Epithelial cell of proximal tubule (primary cell): ENCODE data around the gene ALS2CL. TPM values are rescaled to one million over a fixed set of nuclear protein-coding genes. Genes with fewer than 3 reads are reported as not detected.

Source experiments
- DNase-seq: peaks from one replicate; pipeline ENCODE4 v3.0.0-alpha.2; 2011; ENCODE audit warnings: low read depth
- H3K4me3 ChIP-seq: 2 replicates; pipeline ENCODE4 v1.5.1; 2011; ENCODE audit warnings: low read depth, mild to moderate bottlenecking, low read length
- total RNA-seq: library from RNA; depleted of rRNA; stranded (reverse); fragments of >200 nt; gene quantifications from 2 replicates; pipeline ENCODE4 v1.2.3, GENCODE V29; 2015
- TF ChIP-seq, protein P1 (sequence below): conservative IDR thresholded peaks from 2 replicates; pipeline ENCODE4 v1.5.1; 2012; ENCODE audit warnings: low read depth, mild to moderate bottlenecking, low read length

Gene ALS2CL
- total RNA-seq, 1 donor from 2014 or later = 17.8 TPM

DNA sequence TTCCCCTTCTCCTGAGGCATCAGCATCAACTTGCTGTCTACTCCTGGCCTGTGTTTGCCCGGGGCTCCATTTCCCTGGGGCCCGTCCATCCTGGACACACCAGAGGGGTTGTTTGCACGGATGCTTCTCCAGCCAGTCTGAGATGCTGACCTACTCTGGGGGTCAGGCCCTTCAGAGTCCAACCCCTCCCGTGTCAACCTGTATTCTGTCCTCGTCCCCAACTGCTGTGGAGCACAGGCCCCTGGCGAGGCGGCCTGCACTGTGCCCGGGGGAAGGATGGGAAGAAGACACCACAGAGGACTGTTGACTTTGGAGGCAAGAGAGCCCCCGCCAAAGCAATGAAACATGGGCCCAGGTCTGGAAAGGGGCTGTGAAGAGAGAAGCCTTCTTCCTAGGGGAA is 25.8 kb downstream of the ALS2CL start:
- TF ChIP-seq, protein P1, sequence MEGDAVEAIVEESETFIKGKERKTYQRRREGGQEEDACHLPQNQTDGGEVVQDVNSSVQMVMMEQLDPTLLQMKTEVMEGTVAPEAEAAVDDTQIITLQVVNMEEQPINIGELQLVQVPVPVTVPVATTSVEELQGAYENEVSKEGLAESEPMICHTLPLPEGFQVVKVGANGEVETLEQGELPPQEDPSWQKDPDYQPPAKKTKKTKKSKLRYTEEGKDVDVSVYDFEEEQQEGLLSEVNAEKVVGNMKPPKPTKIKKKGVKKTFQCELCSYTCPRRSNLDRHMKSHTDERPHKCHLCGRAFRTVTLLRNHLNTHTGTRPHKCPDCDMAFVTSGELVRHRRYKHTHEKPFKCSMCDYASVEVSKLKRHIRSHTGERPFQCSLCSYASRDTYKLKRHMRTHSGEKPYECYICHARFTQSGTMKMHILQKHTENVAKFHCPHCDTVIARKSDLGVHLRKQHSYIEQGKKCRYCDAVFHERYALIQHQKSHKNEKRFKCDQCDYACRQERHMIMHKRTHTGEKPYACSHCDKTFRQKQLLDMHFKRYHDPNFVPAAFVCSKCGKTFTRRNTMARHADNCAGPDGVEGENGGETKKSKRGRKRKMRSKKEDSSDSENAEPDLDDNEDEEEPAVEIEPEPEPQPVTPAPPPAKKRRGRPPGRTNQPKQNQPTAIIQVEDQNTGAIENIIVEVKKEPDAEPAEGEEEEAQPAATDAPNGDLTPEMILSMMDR = no peak
- DNase-seq = no peak
- no peak overlapping the region for H3K4me3 ChIP-seq

DNA sequence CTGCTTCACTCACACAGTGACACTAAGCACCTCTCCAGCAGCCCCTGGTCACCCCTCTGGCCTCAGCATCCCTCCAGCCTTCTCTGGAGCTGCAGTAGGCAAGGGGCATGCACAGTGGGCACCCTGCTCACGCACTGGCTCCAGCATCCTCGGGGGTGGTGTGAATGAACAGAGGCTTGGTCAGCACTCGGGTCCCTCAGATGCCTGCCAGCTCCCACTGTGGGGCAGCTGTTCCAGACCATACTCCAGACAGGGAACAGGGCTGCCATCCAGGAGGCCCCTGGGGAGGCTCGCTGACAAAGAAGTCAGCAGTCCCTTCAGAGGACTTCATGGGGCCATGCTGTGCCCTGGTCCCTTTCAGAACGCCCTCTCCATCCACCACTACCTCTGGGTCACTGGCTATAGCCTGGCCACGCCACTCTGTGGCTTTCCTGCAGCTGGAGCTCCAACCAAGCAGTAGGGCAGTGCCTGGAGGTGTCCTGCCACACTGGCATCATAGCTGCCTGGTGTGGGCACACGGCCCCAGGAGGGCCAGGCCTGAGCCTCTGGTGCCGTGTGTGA is 26.3 kb downstream of the ALS2CL start:
- TF ChIP-seq, protein P1 = no peak
- no peak overlapping the region for H3K4me3 ChIP-seq
- no peak for DNase-seq

DNA sequence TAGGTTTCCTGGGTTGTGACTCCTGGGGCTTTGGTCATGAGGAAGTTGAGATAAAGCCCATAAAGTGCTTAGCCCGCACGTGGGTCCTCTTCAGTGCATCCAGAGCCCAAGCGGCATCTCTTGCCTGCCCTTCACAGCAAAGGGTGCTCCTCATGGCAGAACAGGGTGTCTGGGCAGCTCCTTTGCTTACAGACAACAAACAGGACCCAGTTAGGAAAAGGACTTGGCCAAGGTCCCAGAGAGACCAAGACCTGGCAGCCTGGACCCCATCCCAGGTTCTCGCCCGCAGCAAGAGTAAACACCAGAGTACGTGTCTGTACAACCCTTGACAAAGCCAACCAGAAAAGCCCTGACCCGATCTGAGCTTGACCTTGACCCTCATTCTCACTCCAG is 27.0 kb downstream of the ALS2CL start:
- H3K4me3 ChIP-seq = no peak overlapping the region
- DNase-seq = no peak
- TF ChIP-seq, protein P1 = no peak

DNA sequence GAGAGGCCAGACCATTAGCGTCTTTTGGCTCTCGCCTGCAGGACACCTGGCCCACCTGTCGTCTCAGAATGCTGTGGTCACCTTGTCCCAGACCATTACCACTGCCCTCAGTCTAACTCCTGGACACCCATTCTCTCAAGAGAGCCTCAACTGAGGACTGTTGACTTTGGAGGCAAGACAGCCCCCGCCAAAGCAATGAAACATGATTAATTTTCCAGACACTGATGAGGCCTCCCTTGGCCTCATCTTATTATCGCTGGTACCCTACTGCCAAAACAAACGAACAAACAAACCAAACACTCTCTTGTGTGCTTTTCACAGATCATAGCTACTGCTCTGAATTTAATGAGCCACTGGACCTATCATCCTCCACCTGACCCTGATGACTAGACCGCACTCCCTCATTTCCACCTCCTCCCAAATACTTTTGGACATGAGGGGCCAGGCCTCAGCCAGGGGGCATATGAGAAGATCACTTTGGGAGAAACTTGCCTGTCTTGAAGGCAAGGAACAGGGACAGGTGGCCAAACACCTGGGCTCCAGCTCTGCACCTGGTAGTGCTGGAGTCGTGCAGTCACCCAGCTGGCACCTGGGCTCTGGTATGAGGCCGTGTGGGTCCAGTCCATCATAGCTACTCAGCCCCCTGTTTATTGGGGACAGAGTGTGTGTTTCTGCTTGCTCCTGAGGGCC is 27.6 kb downstream of the ALS2CL start:
- no peak for DNase-seq
- TF ChIP-seq, protein P1 = no peak
- H3K4me3 ChIP-seq = no peak overlapping the region

DNA sequence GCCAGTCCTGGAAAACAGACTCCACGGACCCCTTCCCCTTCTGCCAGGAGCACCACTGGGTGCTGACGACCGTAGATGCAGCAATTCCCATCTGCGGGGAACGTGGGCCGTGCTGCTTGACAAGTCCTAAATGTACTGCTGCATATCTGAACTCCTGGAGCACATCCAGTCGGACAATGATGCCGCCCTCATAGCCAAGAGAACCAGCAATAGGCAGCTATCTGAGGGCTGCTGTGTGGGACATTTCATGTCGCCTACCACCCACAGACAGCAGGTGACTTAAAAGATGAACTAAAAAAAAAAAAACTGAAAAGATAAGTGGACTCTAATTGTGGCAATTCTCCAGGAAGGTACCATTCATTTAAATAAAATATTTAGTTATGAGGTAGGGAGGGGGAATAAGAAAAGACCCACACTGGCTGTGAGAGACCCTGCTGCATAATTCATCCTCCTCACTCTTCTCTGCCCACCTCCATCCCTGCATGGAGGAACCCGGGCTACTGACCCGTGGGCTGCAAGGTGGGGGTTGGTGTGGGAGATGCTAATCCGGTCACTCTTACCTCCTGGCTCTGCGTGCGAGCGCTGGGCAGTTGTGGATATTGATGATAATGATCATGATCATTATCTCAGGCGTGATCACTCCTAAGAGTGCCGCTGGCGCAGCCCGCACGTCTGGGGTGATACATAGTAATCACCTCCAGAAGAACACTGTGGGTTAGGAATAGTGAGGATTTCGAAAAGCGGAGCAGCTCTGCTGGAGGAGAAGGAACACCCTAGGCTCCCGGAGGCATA is 28.3 kb downstream of the ALS2CL start:
- TF ChIP-seq, protein P1 = no peak
- no peak overlapping the region for H3K4me3 ChIP-seq
- no peak for DNase-seq

DNA sequence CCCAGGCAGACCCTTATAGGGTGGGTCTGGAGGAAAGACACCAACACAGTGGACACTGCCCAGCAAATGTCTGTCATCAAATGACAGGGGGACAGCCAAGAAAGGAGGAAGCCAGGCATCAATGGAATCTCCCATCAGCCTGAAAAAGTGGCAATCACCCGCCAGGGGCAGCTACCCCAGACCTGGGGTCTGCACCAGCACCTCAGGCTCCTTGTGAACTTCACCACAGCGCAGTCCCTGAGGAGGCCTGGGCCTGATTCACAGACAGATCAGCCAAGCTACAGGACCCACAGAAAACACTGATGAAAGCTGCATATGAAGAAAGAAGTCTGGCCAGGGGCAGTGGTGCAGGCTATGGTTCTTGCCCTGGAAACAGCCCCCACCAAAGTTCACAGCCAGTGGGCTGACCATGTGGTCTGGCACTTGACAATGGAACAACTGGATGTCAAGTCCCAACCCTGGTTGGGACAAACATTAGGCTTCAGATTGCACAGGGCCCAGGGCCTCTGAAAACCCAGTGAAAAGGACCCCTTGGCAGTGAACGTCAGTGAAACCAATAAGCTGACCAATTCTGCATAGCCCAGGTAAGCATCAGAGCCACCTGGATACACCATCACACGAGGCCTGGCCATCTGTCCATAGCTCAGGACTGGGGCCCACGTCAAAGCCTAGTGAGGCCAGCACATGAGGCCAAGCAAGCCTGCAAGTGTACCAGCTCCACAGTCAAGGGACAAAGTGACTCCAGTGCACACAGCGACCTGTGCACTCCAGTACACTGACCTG is 29.1 kb downstream of the ALS2CL start:
- TF ChIP-seq, protein P1 = no peak
- DNase-seq = no peak

More for the DNA sequence above, 29.1 kb downstream of the ALS2CL start:
- H3K4me3 ChIP-seq = no peak overlapping the region
